HG03135 (cell line): Measurements from ENCODE around the gene ATIC.

Experiments used
- ATAC-seq: cut with Tn5 transposase; IDR thresholded peaks from one replicate; pipeline ENCODE4 v1.9.1; 2021; ENCODE audit warnings: mild to moderate bottlenecking, moderate library complexity; ENCODE audit not compliant: unreplicated experiment

Gene ATIC

DNA sequence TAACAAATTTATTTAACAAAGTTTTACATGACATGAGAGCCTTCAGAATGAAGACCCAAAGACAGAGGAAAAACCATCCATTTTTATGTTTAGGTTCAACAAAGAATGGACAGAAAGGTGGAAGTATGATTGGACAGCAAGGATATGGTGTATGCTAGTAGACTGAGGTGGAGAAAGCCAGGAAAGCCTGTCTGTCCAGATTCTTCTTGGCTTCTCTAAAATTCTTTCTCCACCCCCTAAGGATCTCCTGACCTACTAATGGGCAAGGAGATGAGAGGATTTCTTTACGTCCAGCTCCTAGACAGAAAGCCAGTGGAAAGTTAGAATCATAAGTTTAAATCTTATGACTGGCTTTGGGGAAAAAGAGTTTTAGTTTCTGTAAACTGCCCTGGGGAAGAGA is 3.0 kb downstream of the ATIC start:
- ATAC-seq: no peak

DNA sequence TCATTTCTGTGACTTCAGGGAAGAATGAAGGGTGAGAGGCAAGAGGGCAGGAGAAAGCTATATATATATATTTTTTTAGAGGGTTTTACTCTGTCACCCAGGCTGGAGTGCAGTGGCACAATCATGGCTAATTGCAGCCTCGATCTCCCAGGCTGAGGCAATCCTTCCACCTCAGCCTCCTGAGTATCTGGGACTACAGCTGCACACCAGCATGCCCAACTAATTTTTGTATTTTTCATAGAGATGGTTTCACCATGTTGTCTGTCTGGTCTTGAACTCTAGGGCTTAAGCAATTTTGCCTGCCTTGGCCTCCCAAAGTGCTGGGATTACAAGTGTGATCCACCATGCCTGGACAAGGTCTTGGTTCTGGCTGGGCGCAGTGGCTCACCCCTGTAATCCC is 3.4 kb downstream of the ATIC start:
- no peak for ATAC-seq

DNA sequence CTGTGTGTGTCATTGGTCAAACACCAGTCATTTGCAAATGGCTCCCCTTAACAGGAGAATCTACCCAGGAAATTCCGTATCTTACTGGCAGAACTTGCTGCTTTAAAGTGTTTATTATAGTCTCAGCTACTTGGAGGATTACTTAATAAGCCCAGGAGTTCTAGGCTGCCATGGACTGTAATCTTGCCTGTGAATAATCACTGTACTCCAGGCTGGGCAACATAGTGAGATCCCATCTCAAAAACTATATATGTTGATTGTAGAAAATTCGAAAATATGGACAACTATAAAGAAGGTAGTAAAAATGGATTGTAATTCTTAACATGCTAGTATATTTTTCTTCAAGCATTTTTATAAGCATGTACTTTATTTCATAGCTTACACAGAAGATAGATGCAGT is 4.5 kb downstream of the ATIC start:
- ATAC-seq: no peak

DNA sequence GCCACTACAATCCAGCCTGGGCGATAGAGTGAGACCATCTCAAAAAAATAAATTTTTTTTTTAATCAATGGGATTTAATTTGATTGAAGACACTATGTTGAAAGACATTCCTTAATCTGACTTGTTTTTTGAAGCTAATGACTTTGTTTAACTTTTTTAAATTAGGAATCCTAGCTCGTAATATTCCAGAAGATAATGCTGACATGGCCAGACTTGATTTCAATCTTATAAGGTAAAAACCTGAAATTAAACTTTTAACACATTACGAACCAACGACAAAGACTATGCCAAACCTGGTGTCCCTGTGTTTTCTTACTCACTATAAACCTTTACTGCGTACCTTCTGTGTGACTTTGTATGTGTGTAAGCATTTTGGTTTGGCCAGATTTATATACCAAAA is 7.6 kb downstream of the ATIC start:
- ATAC-seq: no peak

DNA sequence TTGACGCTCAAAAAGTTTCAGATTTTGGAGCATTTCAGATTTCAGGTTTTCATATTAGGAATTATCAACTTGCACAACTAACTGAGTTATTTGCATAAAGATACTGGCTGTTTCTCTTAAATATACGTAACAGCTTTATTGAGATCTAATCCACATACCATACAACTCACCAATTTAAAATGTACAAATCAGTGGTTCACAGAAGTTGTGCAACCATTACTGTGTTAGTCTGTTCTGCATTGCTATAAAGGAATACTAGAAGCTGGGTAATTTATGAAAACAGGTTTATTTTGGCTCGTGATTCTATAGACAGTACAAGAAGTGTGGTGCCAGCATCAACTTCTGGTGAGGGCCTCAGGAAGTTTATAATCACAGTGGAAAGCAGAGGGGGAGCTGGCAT is 8.2 kb downstream of the ATIC start:
- ATAC-seq: no peak

DNA sequence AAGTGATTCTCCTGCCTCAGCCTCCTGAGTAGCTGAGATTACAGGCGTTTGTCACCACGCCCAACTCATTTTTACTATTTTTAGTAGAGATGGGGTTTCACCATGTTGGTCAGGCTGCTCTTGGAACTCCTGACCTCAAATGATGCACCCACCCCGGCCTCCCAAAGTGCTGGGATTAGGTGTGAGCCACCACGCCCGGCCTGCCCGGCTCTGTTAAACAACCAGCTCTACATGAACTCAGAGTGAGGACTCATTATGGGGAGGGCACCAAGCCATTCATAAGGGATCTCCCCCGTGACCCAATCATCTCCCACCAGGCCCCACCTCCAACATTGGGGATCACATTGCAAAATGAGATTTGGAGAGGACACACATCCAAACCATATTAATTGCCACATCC is 8.8 kb downstream of the ATIC start:
- ATAC-seq: no peak

DNA sequence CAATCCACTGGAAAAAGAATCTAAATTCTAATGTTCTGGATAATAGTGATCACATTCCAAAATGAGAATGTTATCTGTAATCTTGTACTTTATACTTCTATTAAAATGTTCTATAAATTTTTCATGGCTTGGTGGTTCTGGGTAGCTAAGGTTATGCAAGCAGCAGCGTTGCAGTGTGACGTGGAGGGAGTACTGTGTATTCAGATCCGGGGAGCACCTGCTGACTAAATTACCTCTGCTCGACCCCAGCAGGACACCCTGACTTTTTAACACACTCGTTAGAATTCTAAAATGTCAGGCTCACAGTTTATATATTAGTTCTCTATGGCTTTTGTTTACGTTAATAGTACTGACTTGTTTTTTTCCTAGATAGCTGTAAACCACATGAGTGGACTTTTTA is 13.0 kb downstream of the ATIC start:
- ATAC-seq: no peak

DNA sequence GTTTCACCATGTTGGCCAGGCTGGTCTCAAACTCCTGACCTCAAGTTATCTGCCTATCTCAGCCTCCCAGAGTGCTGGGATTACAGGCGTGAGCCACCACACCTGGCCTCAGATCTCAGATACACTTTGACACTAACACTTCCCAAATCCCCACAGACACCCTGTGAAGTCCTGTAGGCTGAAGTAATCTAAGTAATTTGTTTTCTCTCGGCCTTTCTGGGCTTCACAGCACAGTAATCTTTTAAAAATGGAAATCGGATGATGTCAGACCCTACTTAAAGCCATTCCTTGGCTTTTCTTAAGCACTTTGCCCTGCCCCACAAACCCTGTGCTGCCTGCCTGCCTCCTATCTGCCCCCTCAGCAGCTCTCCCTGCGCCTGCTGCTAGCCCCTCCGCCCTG is 16.2 kb downstream of the ATIC start:
- ATAC-seq: no peak

DNA sequence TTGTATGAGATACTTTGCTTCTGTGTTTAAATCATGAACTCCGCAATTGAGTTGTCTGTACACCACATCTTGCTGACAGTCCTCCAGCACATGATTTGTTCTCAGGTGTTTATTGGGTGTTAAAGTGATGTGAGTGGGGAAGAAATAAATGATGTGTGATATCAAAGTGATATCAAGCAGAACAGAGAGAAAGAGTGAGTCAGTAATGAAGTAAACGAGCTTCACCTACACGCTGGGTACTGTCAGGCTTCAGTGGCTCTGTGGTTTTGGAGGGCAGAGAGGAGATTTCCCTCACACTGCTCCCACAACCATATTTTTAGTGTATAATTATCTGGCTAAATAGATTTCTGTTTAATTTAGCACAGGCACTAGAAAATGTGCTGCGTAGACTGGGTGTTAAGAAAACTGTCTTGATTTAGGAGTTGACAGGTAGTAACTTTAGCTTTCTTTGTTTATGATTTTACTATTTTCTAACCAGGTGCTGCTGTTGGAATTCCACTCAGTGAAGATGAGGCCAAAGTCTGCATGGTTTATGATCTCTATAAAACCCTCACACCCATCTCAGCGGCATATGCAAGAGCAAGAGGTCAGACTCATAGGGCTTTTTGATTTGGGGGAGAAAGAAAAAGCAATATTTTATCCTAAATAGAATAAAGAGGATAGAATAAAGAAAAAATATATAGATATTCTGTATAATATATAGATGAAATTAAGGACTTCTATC is 21.2 kb downstream of the ATIC start:
- ATAC-seq: no peak

DNA sequence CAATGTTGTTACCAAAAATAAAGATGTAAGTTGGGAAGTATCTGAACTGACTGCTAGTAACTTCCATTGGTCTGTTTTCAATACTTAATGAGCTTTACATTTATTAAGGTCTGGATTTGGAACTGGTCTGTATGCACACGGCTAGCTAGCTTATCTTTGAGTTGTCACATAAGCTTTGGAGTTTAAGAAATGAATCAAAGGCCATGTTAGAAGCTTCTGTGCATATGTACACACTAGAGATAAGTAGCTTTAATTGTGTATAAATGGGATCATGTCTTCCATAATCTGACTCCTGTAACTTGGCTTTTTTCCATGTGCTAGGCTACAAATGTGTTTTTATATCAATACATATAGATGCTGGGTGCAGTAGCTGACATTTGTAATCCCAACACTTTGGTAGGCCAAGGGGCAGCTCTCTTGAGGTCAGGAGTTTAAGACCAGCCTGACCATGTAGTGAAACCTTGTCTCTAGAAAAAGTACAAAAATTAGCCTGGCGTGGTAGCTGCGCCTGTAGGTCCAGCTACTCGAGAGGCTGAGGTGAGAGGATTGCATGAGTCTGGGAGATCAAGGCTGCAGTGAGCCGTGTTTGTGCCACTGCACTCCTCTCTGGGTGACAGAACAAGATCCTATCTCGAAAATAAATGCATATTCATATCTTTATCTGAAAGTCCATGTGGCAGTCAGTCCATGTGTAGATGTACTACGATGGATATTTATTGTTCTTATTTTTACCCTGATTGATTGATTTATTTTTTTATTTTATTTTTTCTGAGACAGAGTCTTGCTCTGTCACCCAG is 27.2 kb downstream of the ATIC start:
- no peak for ATAC-seq

DNA sequence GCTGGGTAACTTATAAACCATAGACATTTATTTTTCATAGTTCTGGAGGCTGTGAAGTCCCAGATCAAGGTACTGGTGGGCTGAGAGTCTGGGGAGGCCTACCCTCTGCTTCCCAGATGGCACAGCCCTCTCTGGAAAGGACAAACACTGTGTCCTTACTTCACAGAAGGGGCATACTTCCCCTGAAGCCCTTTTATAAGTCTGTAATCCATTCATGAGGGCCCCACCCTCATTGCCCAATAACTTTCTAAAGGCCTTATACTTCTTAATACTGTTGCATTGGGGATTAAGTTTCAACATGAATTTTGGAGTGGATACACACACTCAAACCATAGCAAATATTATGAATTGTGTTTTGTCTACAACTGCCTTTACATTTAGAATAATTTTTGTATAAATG is 36.0 kb downstream of the ATIC start:
- ATAC-seq: no peak

DNA sequence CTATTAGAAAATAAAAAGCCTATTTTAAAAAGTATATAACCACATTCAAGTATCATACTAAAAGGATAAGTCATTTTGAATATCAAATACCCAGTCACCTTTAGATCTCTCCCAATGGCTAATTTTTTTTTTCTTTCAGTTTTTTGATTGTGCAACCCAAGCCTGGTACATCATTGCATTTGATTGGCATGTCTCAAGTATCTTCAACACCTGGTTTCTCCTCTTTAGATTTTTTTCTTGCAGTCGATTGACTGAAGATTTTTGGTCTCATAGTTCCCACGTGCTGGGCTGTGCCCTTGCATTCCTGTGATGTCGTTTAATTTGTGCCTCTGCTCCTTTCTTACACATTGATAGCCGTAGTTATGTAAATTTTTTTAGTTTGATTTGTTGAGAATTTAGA is 40.7 kb downstream of the ATIC start:
- ATAC-seq: no peak

DNA sequence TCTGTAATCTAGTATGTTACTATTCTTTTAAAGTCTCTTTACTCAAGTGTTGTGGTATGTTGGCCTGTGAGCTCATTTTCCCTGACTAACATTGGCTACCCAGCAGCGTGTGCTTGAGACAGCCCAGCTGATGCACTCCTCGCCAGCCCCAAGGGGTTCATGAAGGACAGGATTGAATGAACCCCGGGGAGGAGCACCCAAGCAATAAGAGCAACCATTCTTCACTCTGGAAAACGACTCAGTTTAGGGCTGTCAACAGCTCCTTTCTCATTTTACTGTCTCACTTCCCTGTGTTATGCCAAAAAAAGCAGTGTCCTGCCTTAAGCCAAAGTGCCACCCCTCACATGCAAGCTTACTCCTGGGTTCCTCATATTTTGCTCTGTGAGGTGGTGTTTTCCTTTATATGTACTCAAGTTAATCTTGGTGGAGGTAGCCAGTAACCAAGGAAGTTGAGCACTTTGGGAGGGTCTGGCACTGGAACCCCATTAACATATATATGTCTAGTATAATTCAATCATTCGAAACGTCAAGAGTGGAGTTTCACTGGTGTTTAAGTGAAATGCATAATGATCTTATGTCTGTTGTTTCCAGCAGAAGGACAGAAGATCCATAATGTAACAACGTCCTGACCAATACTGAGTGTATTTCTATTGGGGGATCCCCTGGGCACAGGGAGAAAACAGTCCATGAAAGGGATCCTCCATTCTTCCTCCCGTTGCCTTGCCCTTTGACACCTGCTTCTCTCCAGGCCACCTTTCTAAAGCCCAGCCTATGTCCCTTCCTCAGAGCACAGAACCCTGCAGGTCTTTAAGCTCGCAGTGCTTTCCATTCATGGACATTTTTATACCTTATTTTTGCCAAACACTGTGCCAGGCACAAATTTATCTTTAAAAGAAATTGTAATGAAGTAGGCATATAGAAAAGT is 43.2 kb downstream of the ATIC start:
- no peak for ATAC-seq

DNA sequence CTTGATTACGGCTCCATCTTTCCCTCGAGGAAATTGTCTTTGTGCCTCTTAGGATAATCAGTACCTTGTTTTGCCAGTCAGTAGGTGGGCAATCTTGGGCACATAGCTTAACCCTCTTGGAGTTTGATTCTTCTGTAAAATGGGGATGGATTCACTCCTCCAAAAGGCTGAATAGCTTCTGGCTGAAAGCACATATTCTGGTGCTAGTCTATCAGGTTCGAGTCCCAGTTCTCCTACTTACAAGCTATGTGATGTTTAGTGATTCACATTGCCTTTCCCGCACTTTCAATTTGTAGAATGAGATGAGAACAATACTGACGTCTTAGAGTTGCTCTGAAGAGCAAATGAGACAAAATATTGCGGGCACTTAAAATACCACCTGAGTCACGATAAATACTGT is 43.9 kb downstream of the ATIC start:
- ATAC-seq: no peak

DNA sequence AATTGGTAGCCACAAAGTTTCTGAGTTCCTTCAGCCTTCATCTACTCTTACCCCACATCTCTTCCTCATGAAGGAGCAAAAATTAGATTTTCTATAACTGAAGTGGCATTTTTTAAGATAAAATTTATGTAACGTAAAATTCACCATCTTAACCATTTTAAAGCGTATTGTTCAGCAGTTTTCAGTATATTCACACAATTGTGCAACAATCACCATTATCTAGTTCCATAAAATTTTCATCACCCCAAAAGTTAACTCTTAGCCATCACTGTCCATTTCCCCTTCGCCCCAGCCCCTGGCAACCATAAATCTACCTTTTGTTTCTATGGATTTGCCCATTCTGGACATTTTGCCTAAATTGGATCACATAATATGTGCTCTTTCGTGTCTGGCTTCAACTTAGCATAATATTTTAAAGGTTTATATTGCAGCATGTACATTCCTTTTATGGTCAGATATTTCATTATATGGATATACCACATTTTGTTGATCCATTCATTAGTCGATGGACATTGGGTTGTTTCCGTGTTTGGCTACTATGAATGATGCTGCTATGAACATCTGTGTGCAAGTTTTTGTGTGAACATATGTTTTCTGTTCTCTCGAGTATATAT is 44.6 kb downstream of the ATIC start:
- ATAC-seq: no peak

DNA sequence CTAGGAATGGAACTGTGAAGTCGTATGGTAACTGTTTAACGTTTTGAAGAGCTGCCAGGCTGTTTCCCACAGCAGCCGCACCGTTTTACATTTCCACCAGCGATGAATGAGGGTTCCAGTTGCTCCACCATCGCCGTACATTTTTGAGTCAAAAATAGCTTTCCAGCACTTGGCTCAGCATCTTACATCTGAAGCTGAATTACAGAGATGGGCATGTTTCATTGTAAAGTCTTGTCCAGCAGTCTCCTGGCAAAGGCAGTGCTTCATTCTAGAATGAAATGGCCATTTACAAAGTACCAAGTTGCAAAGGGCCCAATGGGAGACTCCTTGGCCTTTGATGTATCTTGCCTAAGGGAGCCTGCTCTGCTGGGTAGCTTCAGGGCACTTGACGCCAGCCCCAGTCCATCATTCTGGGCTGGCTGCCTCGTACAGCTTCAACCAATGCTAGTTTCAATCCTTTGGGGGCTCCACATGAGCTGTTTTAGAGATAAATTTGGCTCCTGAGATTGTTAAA is 45.1 kb downstream of the ATIC start:
- no peak for ATAC-seq

DNA sequence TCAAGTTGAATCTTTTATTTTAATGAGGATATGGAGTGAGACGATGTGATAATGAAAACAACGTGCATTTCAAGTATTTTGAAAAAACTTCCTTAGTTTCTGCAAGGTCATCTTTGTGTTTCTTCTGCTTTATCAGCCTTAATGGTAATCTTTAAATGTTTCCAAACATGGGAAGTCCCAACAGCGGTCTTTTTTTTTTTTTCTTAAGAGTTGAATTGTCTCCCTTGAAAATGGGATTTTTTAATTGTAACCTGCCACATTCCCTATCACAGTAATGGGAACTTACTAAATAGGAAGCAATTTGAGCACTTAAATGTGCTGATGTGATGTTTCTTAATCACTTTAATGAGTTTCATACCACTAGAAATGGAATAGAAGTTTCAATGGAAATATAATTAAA is 45.8 kb downstream of the ATIC start:
- ATAC-seq: no peak

DNA sequence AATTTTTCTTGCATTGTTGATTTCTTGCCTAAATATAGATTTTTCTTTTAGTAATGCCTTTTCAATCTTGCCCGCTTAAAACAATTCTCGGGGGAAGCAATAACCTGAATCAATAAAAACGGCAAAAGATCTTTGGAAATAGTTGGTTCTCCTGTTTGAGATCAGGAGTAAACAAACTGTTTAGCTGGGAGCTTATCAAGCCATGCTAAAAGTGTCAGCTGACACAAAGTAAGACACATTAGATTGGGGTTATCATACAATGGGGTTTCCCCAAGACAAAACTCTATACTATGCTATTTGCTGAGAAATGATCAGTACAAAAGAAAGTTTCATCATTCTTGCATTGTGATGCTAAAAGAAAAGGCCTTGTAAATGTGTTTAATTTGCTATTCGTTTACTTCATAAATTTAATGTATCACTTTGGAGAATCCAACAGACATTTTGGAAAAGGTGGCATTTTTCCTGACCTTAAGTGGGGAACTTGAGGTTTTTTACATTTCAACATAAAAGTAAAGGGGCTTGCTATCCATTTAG is 46.5 kb downstream of the ATIC start:
- ATAC-seq: no peak

DNA sequence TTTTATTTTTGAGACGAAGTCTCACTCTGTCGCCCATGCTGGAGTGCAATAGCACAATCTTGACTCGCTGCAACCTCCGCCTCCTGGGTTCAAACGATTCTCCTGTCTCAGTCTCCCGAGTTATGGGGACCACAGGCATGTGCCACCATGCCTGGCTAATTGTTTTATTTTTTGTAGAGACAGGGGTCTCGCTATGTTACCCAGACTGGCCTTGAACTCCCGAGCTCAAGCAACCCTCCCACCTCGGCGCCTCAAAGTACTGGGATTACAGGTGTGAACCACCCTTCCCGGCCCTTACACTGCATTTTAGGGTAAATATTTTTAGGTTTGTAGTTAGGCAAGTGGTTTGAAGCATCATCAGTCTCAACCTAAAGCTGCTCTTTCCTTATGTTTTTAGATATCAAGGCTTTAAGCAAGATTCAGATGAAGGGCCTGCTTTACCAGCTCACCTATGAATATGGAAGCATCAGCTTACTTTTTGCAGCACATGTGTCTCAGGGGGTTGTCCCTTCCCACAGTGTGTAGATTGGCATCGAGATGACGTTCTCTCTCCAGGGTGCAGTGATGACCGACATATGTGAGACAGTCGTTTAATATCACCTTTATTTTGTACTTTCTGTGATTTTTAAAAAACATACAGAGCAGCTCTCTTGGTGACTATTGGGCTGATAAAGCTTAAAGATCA is 47.2 kb downstream of the ATIC start:
- ATAC-seq: no peak

DNA sequence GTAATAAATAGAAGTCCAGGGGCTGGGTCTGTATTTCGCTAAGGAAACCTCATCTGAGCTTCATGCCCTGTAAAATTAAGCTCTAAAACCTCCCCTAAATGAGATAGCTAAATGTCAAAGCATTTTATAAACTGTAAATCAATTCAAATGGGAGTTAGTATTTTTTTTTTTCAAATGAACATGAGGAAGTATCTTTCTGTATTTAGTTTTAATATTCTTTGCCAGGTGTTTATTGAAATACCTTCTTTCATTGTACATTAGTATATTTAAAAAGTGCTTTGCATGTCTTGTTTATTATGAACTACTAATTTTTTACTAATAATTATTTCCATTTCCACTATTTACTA is 47.7 kb downstream of the ATIC start:
- ATAC-seq: no peak
